Cardiac septum (tissue), 1 donor: Measurements from ENCODE around the gene TFDP1. TPM values are rescaled to one million over a fixed set of nuclear protein-coding genes. Genes with fewer than 3 reads are reported as not detected.

Experiments
- DNase-seq: peaks from one replicate; pipeline ENCODE4 v3.0.0-alpha.2; 2020; ENCODE audit warnings: low spot score
- intact Hi-C: fragments of 100-400 bp; cut with DNase I; formaldehyde crosslinking; loops from one replicate; pipeline ENCODE4 v1.14.0; 2022
- total RNA-seq: library from RNA; stranded (reverse); fragmentation: NEBNext Ultra II Directional; extraction: Animal tissue kit (Norgen Biotek cat#: 25700); gene quantifications from one replicate; pipeline ENCODE4 v1.2.1, GENCODE V29; 2021
- donor health status: DM: no; HTN: no; CAD: no.

Gene TFDP1
- total RNA-seq, 1 donor from 2014 or later, result 38.8 TPM

GRCh38 chr13:113639616-113640262 lies 55.2 kb downstream of the TFDP1 start:
- DNase-seq, result peak; percentile 81
- intact Hi-C loops, result no loop called here

- intact Hi-C loops, result no loop called here
- DNase-seq, result peak; percentile 39
These were observed 56.9 kb downstream of the TFDP1 start for GRCh38 chr13:113641426-113641825.

- DNase-seq, result no peak
- intact Hi-C loops, result no loop called here
These were observed 58.0 kb downstream of the TFDP1 start for GRCh38 chr13:113642563-113642962.

- no peak for DNase-seq
- intact Hi-C loops, result no loop called here
These were observed 59.0 kb downstream of the TFDP1 start for GRCh38 chr13:113643593-113643992.

GRCh38 chr13:113644800-113645199 lies 60.2 kb downstream of the TFDP1 start:
- DNase-seq, result no peak

GRCh38 chr13:113645329-113645728 lies 60.8 kb downstream of the TFDP1 start:
- DNase-seq, result peak; percentile 17
- intact Hi-C loops, result no loop called here

More at GRCh38 chr13:113644800-113645199, 60.2 kb downstream of the TFDP1 start:
- intact Hi-C loops, result no loop called here

GRCh38 chr13:113646376-113646775 lies 61.8 kb downstream of the TFDP1 start:
- intact Hi-C loops, result no loop called here
- peak; percentile 62 for DNase-seq

GRCh38 chr13:113646921-113647340 lies 62.4 kb downstream of the TFDP1 start:
- DNase-seq, result peak; percentile 46
- intact Hi-C loops, result no loop called here

GRCh38 chr13:113647351-113648215 lies 63.0 kb downstream of the TFDP1 start:
- DNase-seq, result peak; percentile 91
- intact Hi-C loops, result no loop called here

GRCh38 chr13:113648216-113648610 lies 63.7 kb downstream of the TFDP1 start:
- DNase-seq, result no peak

GRCh38 chr13:113649212-113649611 lies 64.7 kb downstream of the TFDP1 start:
- intact Hi-C loops, result no loop called here
- DNase-seq, result peak; percentile 39

More at GRCh38 chr13:113648216-113648610, 63.7 kb downstream of the TFDP1 start:
- intact Hi-C loops, result no loop called here

GRCh38 chr13:113650275-113650674 lies 65.7 kb downstream of the TFDP1 start:
- peak; percentile 36 for DNase-seq
- intact Hi-C loops, result no loop called here

- peak; percentile 71 for DNase-seq
- intact Hi-C loops, result no loop called here
These were observed 66.2 kb downstream of the TFDP1 start for GRCh38 chr13:113650731-113651148.

- DNase-seq, result peak; percentile 54
- intact Hi-C loops, result no loop called here
These were observed 67.2 kb downstream of the TFDP1 start for GRCh38 chr13:113651511-113652403.

GRCh38 chr13:113652404-113653263 lies 68.1 kb downstream of the TFDP1 start:
- peak; percentile 38 for DNase-seq
- intact Hi-C loops, result no loop called here

- peak; percentile 69 for DNase-seq
- intact Hi-C loops, result no loop called here
These were observed 69.0 kb downstream of the TFDP1 start for GRCh38 chr13:113653264-113654174.

- intact Hi-C loops, result no loop called here
- peak; percentile 26 for DNase-seq
These were observed 69.6 kb downstream of the TFDP1 start for GRCh38 chr13:113654175-113654560.
